Measurements from ENCODE around the gene MAP2K1. TPM values are rescaled to one million over a fixed set of nuclear protein-coding genes. Genes with fewer than 3 reads are reported as not detected.

Gene MAP2K1
- total and polyA plus RNA-seq, 4 donors = 21.9 to 57.7 (median 43.0) TPM

DNA sequence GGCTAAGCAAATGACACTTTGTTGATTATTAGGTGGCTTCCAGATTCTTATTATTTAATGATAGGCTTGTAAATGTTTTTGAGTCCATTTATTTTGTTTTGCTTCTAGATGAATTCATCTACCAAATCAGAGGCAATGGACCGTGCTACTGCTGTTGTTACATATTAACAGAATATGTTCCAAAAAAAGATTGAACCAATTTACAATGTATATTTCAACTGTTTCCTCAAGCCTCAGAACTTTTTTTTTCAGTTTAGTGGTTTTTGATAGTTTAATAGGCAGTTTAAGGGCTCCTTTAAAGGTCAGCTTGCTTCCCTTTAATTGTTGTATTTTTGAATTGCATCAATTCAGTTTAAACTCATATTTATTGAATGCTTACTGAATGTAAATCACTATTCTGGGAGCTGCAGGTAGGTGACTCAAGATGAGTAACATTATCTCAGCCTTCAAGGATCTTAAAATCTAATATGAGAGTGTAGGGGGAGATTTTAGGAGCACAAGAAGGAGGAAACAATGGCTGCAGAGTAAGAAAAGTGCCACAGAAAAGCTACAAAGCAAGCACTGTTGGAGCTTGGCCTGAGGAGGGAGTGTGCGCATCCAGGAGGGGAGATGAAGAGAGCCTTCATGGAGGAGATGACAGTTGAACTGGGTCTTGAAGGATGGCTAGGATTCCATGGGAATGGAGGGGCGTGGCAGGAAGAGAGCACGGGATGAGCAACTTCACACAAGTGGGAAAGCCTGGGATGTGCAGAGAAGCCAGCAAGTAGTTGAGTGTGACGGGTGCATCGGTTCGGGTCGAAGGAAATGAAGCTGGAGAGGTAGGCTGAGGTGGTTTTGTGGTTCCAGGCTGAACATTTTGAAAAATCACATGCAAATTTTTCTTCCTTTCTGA is 14.7 kb downstream of the MAP2K1 start:
- DNase-seq = no peak

GRCh38 chr15:66402761-66403284 is 16.1 kb downstream of the MAP2K1 start:
- no peak for ATAC-seq (ENCODE audit: low FRiP score)
- 93% methylated on average over 3 of the region's 3 CpGs for WGBS, 2 donors

More for the DNA sequence above, 14.7 kb downstream of the MAP2K1 start:
- intact Hi-C loops (cut with DNase I) = no loop called here
- Histone ChIP-seq H3K27ac (ENCODE audit: low read depth in 1 of 2, low read length in 2 of 2) (no peak overlapping the region), H3K27me3 (ENCODE audit: control insufficient read depth in 1 of 2, insufficient read depth in 2 of 2, low read length in 1 of 2) (no peaks in the 10 kb centered on the region), H3K4me3 (ENCODE audit: low read length in 2 of 2) (no peak overlapping the region), H3K36me3 (ENCODE audit: control insufficient read depth in 1 of 2, insufficient read depth in 2 of 2, low read length in 1 of 2) (no peaks in the 10 kb centered on the region), H3K4me1 (ENCODE audit: control insufficient read depth in 1 of 2, insufficient read depth in 2 of 2, low read length in 2 of 2) (peaks cover 0 to 8% of the 10 kb centered on the region in 2 donors), H3K9me3 (ENCODE audit: control insufficient read depth, low read length) (no peaks in the 10 kb centered on the region)
- WGBS, 2 donors = 92 to 96% methylated on average over 8 of the region's 8 CpGs
- ATAC-seq (ENCODE audit: low FRiP score) = no peak

DNA sequence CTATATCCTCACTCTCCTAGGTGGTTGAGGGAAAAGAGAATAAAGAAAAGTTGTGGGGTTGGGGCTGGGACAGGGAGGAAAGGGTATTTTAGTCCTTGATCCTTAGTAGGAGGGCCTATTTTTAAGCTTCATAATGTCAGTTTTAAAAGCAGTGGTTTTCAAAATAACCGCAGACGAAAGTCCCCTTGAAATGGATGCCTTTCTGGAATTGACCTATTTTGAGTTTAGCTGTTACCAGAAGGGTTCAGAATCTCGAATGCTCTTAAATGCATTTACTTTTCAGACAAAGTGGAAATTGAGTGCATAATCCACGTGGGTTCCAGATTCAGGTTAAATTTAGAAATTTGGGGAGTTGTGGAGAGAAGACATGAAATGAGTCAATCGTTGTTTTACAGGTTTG is 16.6 kb downstream of the MAP2K1 start:
- no peak overlapping the region for H3K27ac ChIP-seq (ENCODE audit: low read depth in 1 of 2, low read length in 2 of 2)
- no peaks in the 10 kb centered on the region for H3K9me3 ChIP-seq (ENCODE audit: control insufficient read depth, low read length)
- H3K36me3 ChIP-seq (ENCODE audit: control insufficient read depth in 1 of 2, insufficient read depth in 2 of 2, low read length in 1 of 2) = no peaks in the 10 kb centered on the region
- 19 to 39% methylated on average over 5 of the region's 5 CpGs for WGBS, 2 donors
- no peaks in the 10 kb centered on the region for H3K27me3 ChIP-seq (ENCODE audit: control insufficient read depth in 1 of 2, insufficient read depth in 2 of 2, low read length in 1 of 2)
- intact Hi-C loops (cut with DNase I) = no loop called here
- DNase-seq (no peak), ATAC-seq (ENCODE audit: low FRiP score) (no peak)
- no peak overlapping the region for H3K4me3 ChIP-seq (ENCODE audit: low read length in 2 of 2)
- H3K4me1 ChIP-seq (ENCODE audit: control insufficient read depth in 1 of 2, insufficient read depth in 2 of 2, low read length in 2 of 2) = peaks cover 0 to 8% of the 10 kb centered on the region in 2 donors

More at GRCh38 chr15:66402761-66403284, 16.1 kb downstream of the MAP2K1 start:
- H3K36me3 ChIP-seq (ENCODE audit: control insufficient read depth in 1 of 2, insufficient read depth in 2 of 2, low read length in 1 of 2) = no peaks in the 10 kb centered on the region
- DNase-seq = no peak
- no peaks in the 10 kb centered on the region for H3K27me3 ChIP-seq (ENCODE audit: control insufficient read depth in 1 of 2, insufficient read depth in 2 of 2, low read length in 1 of 2)
- no peaks in the 10 kb centered on the region for H3K9me3 ChIP-seq (ENCODE audit: control insufficient read depth, low read length)
- no peak overlapping the region for H3K27ac ChIP-seq (ENCODE audit: low read depth in 1 of 2, low read length in 2 of 2)
- intact Hi-C loops (cut with DNase I) = no loop called here
- no peak overlapping the region for H3K4me3 ChIP-seq (ENCODE audit: low read length in 2 of 2)
- peaks cover 0 to 8% of the 10 kb centered on the region in 2 donors for H3K4me1 ChIP-seq (ENCODE audit: control insufficient read depth in 1 of 2, insufficient read depth in 2 of 2, low read length in 2 of 2)

DNA sequence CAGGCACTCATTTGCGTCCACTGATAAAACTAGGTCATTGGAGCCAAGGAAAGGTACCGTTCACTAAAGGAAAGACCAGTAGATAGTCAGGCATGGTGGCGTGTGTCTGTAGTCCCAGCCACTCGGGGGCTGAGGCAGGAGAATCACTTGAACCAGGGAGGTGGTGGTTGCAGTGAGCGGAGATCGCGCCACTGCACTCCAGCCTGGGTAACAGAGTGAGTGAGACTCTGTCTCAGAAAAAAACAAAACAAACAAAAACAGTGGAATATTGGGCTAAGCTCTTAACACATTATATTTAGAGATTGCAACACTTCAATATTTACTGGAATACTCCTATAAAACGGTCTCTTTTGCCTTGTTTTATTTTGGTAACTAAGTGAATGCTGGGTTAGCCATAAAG is 17.4 kb downstream of the MAP2K1 start:
- 83% methylated on average over 8 of the region's 8 CpGs for WGBS, 2 donors
- Histone ChIP-seq H3K4me3 (ENCODE audit: low read length in 2 of 2) (no peak overlapping the region), H3K27ac (ENCODE audit: low read depth in 1 of 2, low read length in 2 of 2) (no peak overlapping the region), H3K27me3 (ENCODE audit: control insufficient read depth in 1 of 2, insufficient read depth in 2 of 2, low read length in 1 of 2) (no peaks in the 10 kb centered on the region), H3K36me3 (ENCODE audit: control insufficient read depth in 1 of 2, insufficient read depth in 2 of 2, low read length in 1 of 2) (no peaks in the 10 kb centered on the region), H3K9me3 (ENCODE audit: control insufficient read depth, low read length) (no peaks in the 10 kb centered on the region), H3K4me1 (ENCODE audit: control insufficient read depth in 1 of 2, insufficient read depth in 2 of 2, low read length in 2 of 2) (peaks cover 0 to 8% of the 10 kb centered on the region in 2 donors)
- intact Hi-C loops (cut with DNase I) = no loop called here
- ATAC-seq (ENCODE audit: low FRiP score) (no peak), DNase-seq (no peak)

DNA sequence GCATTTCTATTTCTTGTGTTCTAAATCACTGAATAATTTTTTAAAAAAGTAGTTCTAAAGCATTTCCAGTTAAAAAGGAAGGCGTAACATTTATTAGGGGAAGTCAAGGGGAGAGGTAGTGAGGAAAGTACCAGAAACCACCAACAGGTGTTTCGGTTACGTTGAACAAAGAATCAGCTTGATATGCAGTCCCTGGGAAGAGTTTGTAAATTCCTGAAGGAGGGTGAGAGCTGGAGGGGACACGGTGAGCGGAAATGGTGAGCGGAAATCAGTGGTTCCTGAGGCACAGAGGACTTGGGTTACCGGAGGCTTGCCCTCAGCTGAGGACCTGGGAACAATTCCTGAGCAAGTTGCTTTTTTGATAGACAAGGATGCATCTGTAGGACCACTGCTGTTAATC is 17.8 kb downstream of the MAP2K1 start:
- Histone ChIP-seq H3K27ac (ENCODE audit: low read depth in 1 of 2, low read length in 2 of 2) (no peak overlapping the region), H3K4me1 (ENCODE audit: control insufficient read depth in 1 of 2, insufficient read depth in 2 of 2, low read length in 2 of 2) (peaks cover 0 to 8% of the 10 kb centered on the region in 2 donors), H3K9me3 (ENCODE audit: control insufficient read depth, low read length) (no peaks in the 10 kb centered on the region), H3K36me3 (ENCODE audit: control insufficient read depth in 1 of 2, insufficient read depth in 2 of 2, low read length in 1 of 2) (no peaks in the 10 kb centered on the region), H3K4me3 (ENCODE audit: low read length in 2 of 2) (no peak overlapping the region), H3K27me3 (ENCODE audit: control insufficient read depth in 1 of 2, insufficient read depth in 2 of 2, low read length in 1 of 2) (no peaks in the 10 kb centered on the region)
- ATAC-seq (ENCODE audit: low FRiP score) (no peak), DNase-seq (no peak)
- WGBS, 2 donors = 86% methylated on average over 7 of the region's 7 CpGs
- intact Hi-C loops (cut with DNase I) = no loop called here

GRCh38 chr15:66405007-66405406 is 18.3 kb downstream of the MAP2K1 start:
- Histone ChIP-seq H3K4me1 (ENCODE audit: control insufficient read depth in 1 of 2, insufficient read depth in 2 of 2, low read length in 2 of 2) (peaks cover 0 to 8% of the 10 kb centered on the region in 2 donors), H3K9me3 (ENCODE audit: control insufficient read depth, low read length) (no peaks in the 10 kb centered on the region), H3K27ac (ENCODE audit: low read depth in 1 of 2, low read length in 2 of 2) (no peak overlapping the region), H3K4me3 (ENCODE audit: low read length in 2 of 2) (no peak overlapping the region), H3K36me3 (ENCODE audit: control insufficient read depth in 1 of 2, insufficient read depth in 2 of 2, low read length in 1 of 2) (no peaks in the 10 kb centered on the region), H3K27me3 (ENCODE audit: control insufficient read depth in 1 of 2, insufficient read depth in 2 of 2, low read length in 1 of 2) (no peaks in the 10 kb centered on the region)
- no peak for DNase-seq
- 50 to 57% methylated on average over 2 of the region's 2 CpGs for WGBS, 2 donors
- peak; percentile 38 for ATAC-seq (ENCODE audit: low FRiP score)
- intact Hi-C loops (cut with DNase I) = no loop called here

DNA sequence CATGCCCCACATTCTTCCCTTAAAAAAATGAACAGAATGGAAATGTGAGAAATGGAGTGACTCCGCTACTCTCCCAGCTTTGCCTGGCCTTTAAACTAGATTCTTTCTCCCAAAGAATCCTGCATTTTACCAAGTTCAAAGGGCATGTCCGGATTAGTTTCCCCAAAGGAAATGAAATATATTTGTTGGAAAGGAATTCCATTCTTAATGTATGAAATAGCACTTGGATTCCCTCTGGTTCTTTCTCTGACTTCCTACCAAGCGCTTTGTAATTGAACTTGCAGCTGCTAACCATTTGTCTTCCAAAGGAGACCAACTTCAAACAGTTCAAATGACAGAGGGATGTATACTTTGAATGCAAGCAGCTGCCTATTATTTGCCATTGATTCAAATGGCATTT is 18.9 kb downstream of the MAP2K1 start:
- H3K36me3 ChIP-seq (ENCODE audit: control insufficient read depth in 1 of 2, insufficient read depth in 2 of 2, low read length in 1 of 2) = no peaks in the 10 kb centered on the region
- H3K27ac ChIP-seq (ENCODE audit: low read depth in 1 of 2, low read length in 2 of 2) = no peak overlapping the region
- H3K9me3 ChIP-seq (ENCODE audit: control insufficient read depth, low read length) = no peaks in the 10 kb centered on the region
- no peaks in the 10 kb centered on the region for H3K27me3 ChIP-seq (ENCODE audit: control insufficient read depth in 1 of 2, insufficient read depth in 2 of 2, low read length in 1 of 2)
- DNase-seq (no peak), ATAC-seq (ENCODE audit: low FRiP score) (no peak)
- H3K4me3 ChIP-seq (ENCODE audit: low read length in 2 of 2) = no peak overlapping the region
- 9 to 24% methylated on average over 3 of the region's 3 CpGs for WGBS, 2 donors
- peaks cover 0 to 8% of the 10 kb centered on the region in 2 donors for H3K4me1 ChIP-seq (ENCODE audit: control insufficient read depth in 1 of 2, insufficient read depth in 2 of 2, low read length in 2 of 2)
- intact Hi-C loops (cut with DNase I) = no loop called here

GRCh38 chr15:66408254-66408653 is 21.5 kb downstream of the MAP2K1 start:
- DNase-seq = no peak
- no peak overlapping the region for H3K4me3 ChIP-seq (ENCODE audit: low read length in 2 of 2)
- ATAC-seq (ENCODE audit: low FRiP score) = no peak
- H3K27ac ChIP-seq (ENCODE audit: low read depth in 1 of 2, low read length in 2 of 2) = no peak overlapping the region
- peaks cover 0 to 8% of the 10 kb centered on the region in 2 donors for H3K4me1 ChIP-seq (ENCODE audit: control insufficient read depth in 1 of 2, insufficient read depth in 2 of 2, low read length in 2 of 2)
- no peaks in the 10 kb centered on the region for H3K27me3 ChIP-seq (ENCODE audit: control insufficient read depth in 1 of 2, insufficient read depth in 2 of 2, low read length in 1 of 2)
- 96 to 98% methylated on average over 4 of the region's 4 CpGs for WGBS, 2 donors
- no peaks in the 10 kb centered on the region for H3K9me3 ChIP-seq (ENCODE audit: control insufficient read depth, low read length)
- no peaks in the 10 kb centered on the region for H3K36me3 ChIP-seq (ENCODE audit: control insufficient read depth in 1 of 2, insufficient read depth in 2 of 2, low read length in 1 of 2)
- intact Hi-C loops (cut with DNase I) = no loop called here

All from aorta (tissue), 5 donors.